Liver (tissue), 3 donors: ENCODE results near the gene P2RX5.

Experiments used
- EGR1 ChIP-seq, 2 donors: IDR thresholded peaks; 2 replicates each; pipeline ENCODE4 v1.6.1; 2016 to 2018; ENCODE audit warnings: antibody characterized with exemption in 2 of 2, low read depth in 2 of 2
- GABPA ChIP-seq, 2 donors: IDR thresholded peaks in 1 of 2; conservative IDR thresholded peaks in 1 of 2; 2 replicates each; pipeline ENCODE4 v1.6.1; 2016; ENCODE audit warnings: antibody characterized with exemption in 2 of 2, mild to moderate bottlenecking in 1 of 2, moderate library complexity in 1 of 2
- JUND ChIP-seq, 2 donors: IDR thresholded peaks; 2 replicates each; pipeline ENCODE4 v1.6.1; 2016; ENCODE audit warnings: antibody characterized with exemption in 2 of 2
- NR2F2 ChIP-seq: IDR thresholded peaks from 2 replicates; pipeline ENCODE4 v1.6.1; 2016; ENCODE audit warnings: antibody characterized with exemption
- RAD21 ChIP-seq, 2 donors: IDR thresholded peaks; 2 replicates each; pipeline ENCODE4 v1.6.1; 2016; ENCODE audit warnings: antibody characterized with exemption in 2 of 2, mild to moderate bottlenecking in 2 of 2
- RXRA ChIP-seq, 2 donors: IDR thresholded peaks; 2 replicates each; pipeline ENCODE4 v1.6.1; 2017 to 2018; ENCODE audit warnings: antibody characterized with exemption in 2 of 2, mild to moderate bottlenecking in 1 of 2
- TAF1 ChIP-seq: conservative IDR thresholded peaks from 2 replicates; pipeline ENCODE4 v1.6.1; 2016; ENCODE audit warnings: antibody characterized with exemption, mild to moderate bottlenecking
- YY1 ChIP-seq: IDR thresholded peaks from 2 replicates; pipeline ENCODE4 v1.6.1; 2016; ENCODE audit warnings: antibody characterized with exemption, mild to moderate bottlenecking
- ZBTB33 ChIP-seq: IDR thresholded peaks from 2 replicates; pipeline ENCODE4 v1.6.1; 2016; ENCODE audit warnings: antibody characterized with exemption
- TF ChIP-seq, protein P1 (sequence below): fragments of 150-350 bp; IDR thresholded peaks from 2 replicates; pipeline ENCODE4 v1.5.1; 2017; ENCODE audit warnings: improper control_type of control experiment, low read depth, low read length; ENCODE audit not compliant: missing input control
- TF ChIP-seq, protein P2 (sequence below): IDR thresholded peaks from 2 replicates; pipeline ENCODE4 v1.6.1; 2016; ENCODE audit warnings: antibody characterized with exemption
- TF ChIP-seq, protein P3 (sequence below): IDR thresholded peaks from 2 replicates; pipeline ENCODE4 v1.6.1; 2016; ENCODE audit warnings: antibody characterized with exemption, mild to moderate bottlenecking
- TF ChIP-seq, protein P4 (sequence below): IDR thresholded peaks from 2 replicates; pipeline ENCODE4 v1.6.1; 2016; ENCODE audit warnings: antibody characterized with exemption
- donor health status: healthy.
- donor health status: healthy.

GRCh38 chr17:3685174-3685573 lies 10.8 kb downstream of the P2RX5 start:
- TF ChIP-seq, protein P1, sequence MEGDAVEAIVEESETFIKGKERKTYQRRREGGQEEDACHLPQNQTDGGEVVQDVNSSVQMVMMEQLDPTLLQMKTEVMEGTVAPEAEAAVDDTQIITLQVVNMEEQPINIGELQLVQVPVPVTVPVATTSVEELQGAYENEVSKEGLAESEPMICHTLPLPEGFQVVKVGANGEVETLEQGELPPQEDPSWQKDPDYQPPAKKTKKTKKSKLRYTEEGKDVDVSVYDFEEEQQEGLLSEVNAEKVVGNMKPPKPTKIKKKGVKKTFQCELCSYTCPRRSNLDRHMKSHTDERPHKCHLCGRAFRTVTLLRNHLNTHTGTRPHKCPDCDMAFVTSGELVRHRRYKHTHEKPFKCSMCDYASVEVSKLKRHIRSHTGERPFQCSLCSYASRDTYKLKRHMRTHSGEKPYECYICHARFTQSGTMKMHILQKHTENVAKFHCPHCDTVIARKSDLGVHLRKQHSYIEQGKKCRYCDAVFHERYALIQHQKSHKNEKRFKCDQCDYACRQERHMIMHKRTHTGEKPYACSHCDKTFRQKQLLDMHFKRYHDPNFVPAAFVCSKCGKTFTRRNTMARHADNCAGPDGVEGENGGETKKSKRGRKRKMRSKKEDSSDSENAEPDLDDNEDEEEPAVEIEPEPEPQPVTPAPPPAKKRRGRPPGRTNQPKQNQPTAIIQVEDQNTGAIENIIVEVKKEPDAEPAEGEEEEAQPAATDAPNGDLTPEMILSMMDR, result no peak
- TF ChIP-seq ZBTB33 (no peak), NR2F2 (no peak), TAF1 (no peak), EGR1 (IDR thresholded peaks at IDR 0.05; ENCODE audit: low read depth in 2 of 2) (no peak), GABPA (IDR thresholded peaks at IDR 0.05 in 1 of 2, conservative IDR thresholded peaks at IDR 0.05 in 1 of 2) (no peak), RAD21 (IDR thresholded peaks at IDR 0.05) (no peak), RXRA (IDR thresholded peaks at IDR 0.05) (no peak), JUND (IDR thresholded peaks at IDR 0.05) (no peak), YY1 (no peak)
- TF ChIP-seq, protein P2, sequence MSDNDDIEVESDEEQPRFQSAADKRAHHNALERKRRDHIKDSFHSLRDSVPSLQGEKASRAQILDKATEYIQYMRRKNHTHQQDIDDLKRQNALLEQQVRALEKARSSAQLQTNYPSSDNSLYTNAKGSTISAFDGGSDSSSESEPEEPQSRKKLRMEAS, result no peak
- TF ChIP-seq, protein P3, sequence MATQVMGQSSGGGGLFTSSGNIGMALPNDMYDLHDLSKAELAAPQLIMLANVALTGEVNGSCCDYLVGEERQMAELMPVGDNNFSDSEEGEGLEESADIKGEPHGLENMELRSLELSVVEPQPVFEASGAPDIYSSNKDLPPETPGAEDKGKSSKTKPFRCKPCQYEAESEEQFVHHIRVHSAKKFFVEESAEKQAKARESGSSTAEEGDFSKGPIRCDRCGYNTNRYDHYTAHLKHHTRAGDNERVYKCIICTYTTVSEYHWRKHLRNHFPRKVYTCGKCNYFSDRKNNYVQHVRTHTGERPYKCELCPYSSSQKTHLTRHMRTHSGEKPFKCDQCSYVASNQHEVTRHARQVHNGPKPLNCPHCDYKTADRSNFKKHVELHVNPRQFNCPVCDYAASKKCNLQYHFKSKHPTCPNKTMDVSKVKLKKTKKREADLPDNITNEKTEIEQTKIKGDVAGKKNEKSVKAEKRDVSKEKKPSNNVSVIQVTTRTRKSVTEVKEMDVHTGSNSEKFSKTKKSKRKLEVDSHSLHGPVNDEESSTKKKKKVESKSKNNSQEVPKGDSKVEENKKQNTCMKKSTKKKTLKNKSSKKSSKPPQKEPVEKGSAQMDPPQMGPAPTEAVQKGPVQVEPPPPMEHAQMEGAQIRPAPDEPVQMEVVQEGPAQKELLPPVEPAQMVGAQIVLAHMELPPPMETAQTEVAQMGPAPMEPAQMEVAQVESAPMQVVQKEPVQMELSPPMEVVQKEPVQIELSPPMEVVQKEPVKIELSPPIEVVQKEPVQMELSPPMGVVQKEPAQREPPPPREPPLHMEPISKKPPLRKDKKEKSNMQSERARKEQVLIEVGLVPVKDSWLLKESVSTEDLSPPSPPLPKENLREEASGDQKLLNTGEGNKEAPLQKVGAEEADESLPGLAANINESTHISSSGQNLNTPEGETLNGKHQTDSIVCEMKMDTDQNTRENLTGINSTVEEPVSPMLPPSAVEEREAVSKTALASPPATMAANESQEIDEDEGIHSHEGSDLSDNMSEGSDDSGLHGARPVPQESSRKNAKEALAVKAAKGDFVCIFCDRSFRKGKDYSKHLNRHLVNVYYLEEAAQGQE, result no peak
- TF ChIP-seq, protein P4, sequence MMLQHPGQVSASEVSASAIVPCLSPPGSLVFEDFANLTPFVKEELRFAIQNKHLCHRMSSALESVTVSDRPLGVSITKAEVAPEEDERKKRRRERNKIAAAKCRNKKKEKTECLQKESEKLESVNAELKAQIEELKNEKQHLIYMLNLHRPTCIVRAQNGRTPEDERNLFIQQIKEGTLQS, result no peak
